Liver (tissue), 9 donors: ENCODE data around the gene GAS6. TPM values are rescaled to one million over a fixed set of nuclear protein-coding genes. Genes with fewer than 3 reads are reported as not detected.

ENCODE experiments used
- DNase-seq: peaks from one replicate; pipeline ENCODE4 v3.0.0-alpha.2; 2017; ENCODE audit warnings: low spot score
- H3K27ac ChIP-seq, 2 donors: one replicate each; pipeline ENCODE4 v1.7.0; 2013; ENCODE audit warnings: inconsistent platforms in 2 of 2, low read length in 2 of 2, control low read depth in 1 of 2, low read depth in 1 of 2, mild to moderate bottlenecking in 1 of 2
- H3K27me3 ChIP-seq, 4 donors: one replicate each; pipeline versions ENCODE4 v1.6.1 to v1.7.0; 2013; ENCODE audit warnings: low read length in 3 of 4, inconsistent platforms in 1 of 4, mild to moderate bottlenecking in 1 of 4, moderate library complexity in 1 of 4; ENCODE audit not compliant: control insufficient read depth in 4 of 4, insufficient read depth in 4 of 4
- H3K36me3 ChIP-seq, 4 donors: one replicate each; pipeline versions ENCODE4 v1.6.1 to v1.7.0; 2013; ENCODE audit warnings: low read length in 3 of 4, mild to moderate bottlenecking in 3 of 4, low read depth in 1 of 4, moderate library complexity in 1 of 4; ENCODE audit not compliant: control insufficient read depth in 4 of 4, insufficient read depth in 3 of 4
- H3K4me1 ChIP-seq, 4 donors: one replicate each; pipeline versions ENCODE4 v1.6.1 to v1.7.0; 2013; ENCODE audit warnings: low read length in 3 of 4, mild to moderate bottlenecking in 3 of 4, moderate library complexity in 1 of 4; ENCODE audit not compliant: control insufficient read depth in 4 of 4, insufficient read depth in 4 of 4
- H3K4me3 ChIP-seq, 3 donors: one replicate each; pipeline versions ENCODE4 v1.6.1 to v1.7.0; 2013; ENCODE audit warnings: low read length in 3 of 3, control low read depth in 1 of 3, low read depth in 1 of 3, mild to moderate bottlenecking in 1 of 3
- H3K9ac ChIP-seq, 2 donors: one replicate each; pipeline ENCODE4 v1.7.0; 2013; ENCODE audit warnings: low read length in 2 of 2, mild to moderate bottlenecking in 2 of 2, moderate library complexity in 2 of 2, control low read depth in 1 of 2, low read depth in 1 of 2
- H3K9me3 ChIP-seq, 4 donors: one replicate each; pipeline versions ENCODE4 v1.6.1 to v1.7.0; 2013; ENCODE audit warnings: low read length in 3 of 4; ENCODE audit not compliant: control insufficient read depth in 4 of 4
- ATF3 ChIP-seq: IDR thresholded peaks from 2 replicates; pipeline ENCODE4 v1.6.1; 2016; ENCODE audit warnings: antibody characterized with exemption
- CTCF ChIP-seq: fragments of 150-350 bp; IDR thresholded peaks from 2 replicates; pipeline ENCODE4 v1.5.1; 2017; ENCODE audit warnings: improper control_type of control experiment, low read depth, low read length; ENCODE audit not compliant: missing input control
- EGR1 ChIP-seq, 2 donors: IDR thresholded peaks; 2 replicates each; pipeline ENCODE4 v1.6.1; 2016 to 2018; ENCODE audit warnings: antibody characterized with exemption in 2 of 2, low read depth in 2 of 2
- FOXA1 ChIP-seq: IDR thresholded peaks from 2 replicates; pipeline ENCODE4 v1.6.1; 2016; ENCODE audit warnings: antibody characterized with exemption
- FOXA2 ChIP-seq: IDR thresholded peaks from 2 replicates; pipeline ENCODE4 v1.6.1; 2016; ENCODE audit warnings: antibody characterized with exemption
- GABPA ChIP-seq, 2 donors: IDR thresholded peaks in 1 of 2; conservative IDR thresholded peaks in 1 of 2; 2 replicates each; pipeline ENCODE4 v1.6.1; 2016; ENCODE audit warnings: antibody characterized with exemption in 2 of 2, mild to moderate bottlenecking in 1 of 2, moderate library complexity in 1 of 2
- HNF4A ChIP-seq, 2 donors: conservative IDR thresholded peaks; 2 replicates each; pipeline ENCODE4 v1.6.1; 2016; ENCODE audit warnings: antibody characterized with exemption in 2 of 2, mild to moderate bottlenecking in 2 of 2
- HNF4G ChIP-seq: IDR thresholded peaks from 2 replicates; pipeline ENCODE4 v1.6.1; 2016; ENCODE audit warnings: antibody characterized with exemption
- JUND ChIP-seq, 2 donors: IDR thresholded peaks; 2 replicates each; pipeline ENCODE4 v1.6.1; 2016; ENCODE audit warnings: antibody characterized with exemption in 2 of 2
- MAX ChIP-seq: IDR thresholded peaks from 2 replicates; pipeline ENCODE4 v1.6.1; 2016; ENCODE audit warnings: antibody characterized with exemption
- NR2F2 ChIP-seq: IDR thresholded peaks from 2 replicates; pipeline ENCODE4 v1.6.1; 2016; ENCODE audit warnings: antibody characterized with exemption
- RAD21 ChIP-seq, 2 donors: IDR thresholded peaks; 2 replicates each; pipeline ENCODE4 v1.6.1; 2016; ENCODE audit warnings: antibody characterized with exemption in 2 of 2, mild to moderate bottlenecking in 2 of 2
- REST ChIP-seq: IDR thresholded peaks from 2 replicates; pipeline ENCODE4 v1.6.1; 2016; ENCODE audit warnings: antibody characterized with exemption, mild to moderate bottlenecking
- RXRA ChIP-seq, 2 donors: IDR thresholded peaks; 2 replicates each; pipeline ENCODE4 v1.6.1; 2017 to 2018; ENCODE audit warnings: antibody characterized with exemption in 2 of 2, mild to moderate bottlenecking in 1 of 2
- SP1 ChIP-seq: IDR thresholded peaks from 2 replicates; pipeline ENCODE4 v1.6.1; 2018; ENCODE audit warnings: antibody characterized with exemption, mild to moderate bottlenecking
- TAF1 ChIP-seq: conservative IDR thresholded peaks from 2 replicates; pipeline ENCODE4 v1.6.1; 2016; ENCODE audit warnings: antibody characterized with exemption, mild to moderate bottlenecking
- YY1 ChIP-seq: IDR thresholded peaks from 2 replicates; pipeline ENCODE4 v1.6.1; 2016; ENCODE audit warnings: antibody characterized with exemption, mild to moderate bottlenecking
- ZBTB33 ChIP-seq: IDR thresholded peaks from 2 replicates; pipeline ENCODE4 v1.6.1; 2016; ENCODE audit warnings: antibody characterized with exemption
- WGBS: extraction: QIAGEN DNeasy Blood & Tissue Kit; methylation state at CpG from one replicate; pipeline ENCODE4 v1.1.7; 2013; 5-methylcytosine and 5-hydroxymethylcytosine counted together
- polyA plus RNA-seq, 2 donors: library from polyadenylated mRNA; stranded (reverse) in 1 of 2; unstranded in 1 of 2; fragments of 200-250 nt in 1 of 2; fragments of >200 nt in 1 of 2; fragmentation: Nextera tagmentation in 1 of 2; extraction: Ambion mirVana in 1 of 2; gene quantifications; one replicate each; pipeline versions ENCODE4 v1.2.1 to v1.2.3, GENCODE V29; 2013 to 2015
- total RNA-seq, 2 donors: library from RNA; depleted of rRNA; stranded (reverse); fragments of >200 nt; gene quantifications; one replicate each; pipeline ENCODE4 v1.2.3, GENCODE V29; 2014
- donor health status: healthy.
- donor health status: healthy.
- donor health status: healthy.
- donor health status: healthy.
- donor health status: healthy.

Gene GAS6
- total and polyA plus RNA-seq, 4 donors: 2.5 to 30.2 (median 9.1) TPM

- DNase-seq: no peak
Measured at GRCh38 chr13:113802090-113802531, 61.8 kb downstream of the GAS6 start.

More at GRCh38 chr13:113802090-113802531, 61.8 kb downstream of the GAS6 start:
- WGBS: 12% methylated on average over 15 of the region's 15 CpGs
- Histone ChIP-seq H3K27ac (no peak overlapping the region), H3K36me3 (no peaks in the 10 kb centered on the region), H3K9ac (no peak overlapping the region), H3K4me3 (no peak overlapping the region), H3K9me3 (no peaks in the 10 kb centered on the region), H3K27me3 (no peaks in the 10 kb centered on the region), H3K4me1 (no peaks in the 10 kb centered on the region)
- TF ChIP-seq NR2F2 (no peak), CTCF (no peak), FOXA2 (no peak), GABPA (IDR thresholded peaks at IDR 0.05 in 1 of 2, conservative IDR thresholded peaks at IDR 0.05 in 1 of 2) (no peak), RAD21 (IDR thresholded peaks at IDR 0.05) (no peak), SP1 (no peak), EGR1 (IDR thresholded peaks at IDR 0.05; ENCODE audit: low read depth in 2 of 2) (no peak), TAF1 (no peak), ATF3 (no peak), YY1 (no peak), HNF4G (no peak), RXRA (IDR thresholded peaks at IDR 0.05) (no peak), HNF4A (conservative IDR thresholded peaks at IDR 0.05) (no peak), JUND (IDR thresholded peaks at IDR 0.05) (no peak), MAX (no peak), REST (no peak), FOXA1 (no peak), ZBTB33 (no peak)
